GM23338 (cell line): ENCODE measurements around the gene MCUB.

Experiments
- CREB1 ChIP-seq: fragments of 250-450 bp; sonication (Bioruptor Pico); IDR thresholded peaks from 2 replicates; pipeline ENCODE4 v1.5.0; 2020; ENCODE audit warnings: low read depth, mild to moderate bottlenecking, moderate library complexity
- CTCF ChIP-seq, 2 experiments: fragments of 200-600 bp in 1 of 2; sonication (generic) in 1 of 2; conservative IDR thresholded peaks; 2 replicates each; pipeline versions ENCODE4 v1.5.1 to v1.6.1; 2016 to 2017; ENCODE audit warnings: antibody characterized with exemption in 2 of 2, low read depth in 2 of 2, mild to moderate bottlenecking in 2 of 2, moderate library complexity in 1 of 2
- EZH2 ChIP-seq: fragments of 200-600 bp; sonication (generic); IDR thresholded peaks from one replicate; pipeline ENCODE4 v1.8.0; 2017; ENCODE audit warnings: antibody characterized with exemption, mild to moderate bottlenecking, low read depth; ENCODE audit not compliant: unreplicated experiment
- EZH2phosphoT487 ChIP-seq: fragments of 200-600 bp; sonication (generic); IDR thresholded peaks from one replicate; pipeline ENCODE4 v1.8.1; 2018; ENCODE audit warnings: antibody characterized with exemption; ENCODE audit not compliant: unreplicated experiment
- JUNB ChIP-seq: IDR thresholded peaks from one replicate; pipeline ENCODE4 v1.6.1; 2016; ENCODE audit warnings: antibody characterized with exemption; ENCODE audit not compliant: unreplicated experiment
- NANOG ChIP-seq: IDR thresholded peaks from 2 replicates; pipeline ENCODE4 v1.6.1; 2016; ENCODE audit warnings: antibody characterized with exemption, borderline replicate concordance
- POLR2AphosphoS5 ChIP-seq: IDR thresholded peaks from 2 replicates; pipeline ENCODE4 v1.6.1; 2016; ENCODE audit warnings: antibody characterized with exemption, low read depth
- REST ChIP-seq: IDR thresholded peaks from one replicate; pipeline ENCODE4 v1.6.1; 2018; ENCODE audit warnings: antibody characterized with exemption; ENCODE audit not compliant: unreplicated experiment
- ZNF114 ChIP-seq: fragments of 250-450 bp; sonication (Bioruptor Pico); IDR thresholded peaks from 2 replicates; pipeline ENCODE4 v1.5.0; 2020; ENCODE audit warnings: mild to moderate bottlenecking, moderate library complexity
- ZNF331 ChIP-seq: fragments of 250-450 bp; sonication (Bioruptor Pico); IDR thresholded peaks from 2 replicates; pipeline ENCODE4 v1.5.0; 2020; ENCODE audit warnings: low read depth, mild to moderate bottlenecking, moderate library complexity
- ZNF462 ChIP-seq: fragments of 250-450 bp; sonication (Bioruptor Pico); IDR thresholded peaks from 2 replicates; pipeline ENCODE4 v1.5.0; 2020; ENCODE audit warnings: mild to moderate bottlenecking, moderate library complexity

GRCh38 chr4:109682875-109683274, 122.8 kb downstream of the MCUB start:
- TF ChIP-seq CTCF (conservative IDR thresholded peaks at IDR 0.05; ENCODE audit: low read depth in 2 of 2) (no peak), CREB1 (CRISPR knock-in tag) (no peak), EZH2phosphoT487 (no peak), REST (no peak), POLR2AphosphoS5 (no peak), JUNB (no peak), EZH2 (no peak), ZNF462 (CRISPR knock-in tag) (no peak), NANOG (no peak), ZNF114 (CRISPR knock-in tag) (no peak), ZNF331 (no peak)
